Mesothelial cell of epicardium (in vitro differentiated cells): Measurements from ENCODE around the gene NXPH4. TPM values are rescaled to one million over a fixed set of nuclear protein-coding genes. Genes with fewer than 3 reads are reported as not detected.

Experiments
- DNase-seq, 2 experiments: peaks; one replicate each; pipeline ENCODE4 v3.0.0; 2021; ENCODE audit warnings: low spot score in 2 of 2; ENCODE audit not compliant: unreplicated experiment in 2 of 2
- H3K27ac Mint-ChIP-seq: 2 replicates; pipeline ENCODE4 v1.8.0; 2021; ENCODE audit warnings: mixed read lengths
- H3K27me3 Mint-ChIP-seq: 2 replicates; pipeline ENCODE4 v1.8.0; 2021; ENCODE audit warnings: low read depth, mixed read lengths
- H3K36me3 Mint-ChIP-seq: 2 replicates; pipeline ENCODE4 v1.8.0; 2021; ENCODE audit warnings: mixed read lengths
- H3K4me1 Mint-ChIP-seq: 2 replicates; pipeline ENCODE4 v1.8.0; 2021; ENCODE audit warnings: mixed read lengths
- H3K4me3 Mint-ChIP-seq: 2 replicates; pipeline ENCODE4 v1.8.0; 2021; ENCODE audit warnings: mild to moderate bottlenecking, moderate library complexity, mixed read lengths
- H3K9me3 Mint-ChIP-seq: 2 replicates; pipeline ENCODE4 v1.8.0; 2021; ENCODE audit warnings: mixed read lengths
- CTCF ChIP-seq: fragments of 200-600 bp; sonication (generic); IDR thresholded peaks from one replicate; pipeline ENCODE4 v1.5.0; 2021; ENCODE audit warnings: antibody characterized with exemption; ENCODE audit not compliant: unreplicated experiment
- total RNA-seq: library from RNA; stranded (reverse); gene quantifications from 3 replicates; pipeline ENCODE4 v1.2.1, GENCODE V29; 2021

Gene NXPH4
- 3.3 to 3.8 TPM (median 3.6 TPM) in 3 replicates for total RNA-seq

- no peak for DNase-seq
- H3K27me3 Mint-ChIP-seq = peaks cover 65% of the 10 kb centered on the region
- TF ChIP-seq CTCF = no peak
- H3K27ac Mint-ChIP-seq = peak within 1 kb of the TSS; percentile 75
- no peaks in the 10 kb centered on the region for H3K9me3 Mint-ChIP-seq
- H3K4me1 Mint-ChIP-seq = peaks cover 64% of the 10 kb centered on the region
- no peaks in the 10 kb centered on the region for H3K36me3 Mint-ChIP-seq
- peak within 1 kb of the TSS; percentile 81 for H3K4me3 Mint-ChIP-seq
Observed at GRCh38 chr12:57216014-57216911, at the start of gene NXPH4. Gene NXPH4, plus strand, starts transcription at chr12:57216794. Its CDS starts 176 bp downstream, at chr12:57216970.

DNA sequence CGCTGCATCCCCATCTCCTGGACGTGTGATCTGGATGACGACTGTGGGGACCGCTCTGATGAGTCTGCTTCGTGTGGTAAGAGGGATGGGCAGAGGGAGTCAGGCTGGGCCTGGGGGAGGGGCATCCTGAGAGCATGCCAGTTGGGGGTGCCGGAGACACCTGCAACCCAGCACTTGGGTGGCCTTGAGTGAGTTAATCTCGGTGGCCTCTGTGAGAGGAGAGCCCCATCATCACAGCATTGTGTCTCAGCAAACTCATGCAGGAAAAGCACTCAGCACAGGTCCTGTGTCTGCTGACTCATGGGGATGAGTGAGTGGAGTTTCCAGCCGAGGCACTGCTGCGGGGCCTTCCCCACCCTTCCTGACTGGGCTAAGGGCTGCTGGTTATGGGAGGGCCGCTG lies 49.6 kb upstream of the NXPH4 start:
- Mint-ChIP-seq H3K4me1 (peaks cover 5% of the 10 kb centered on the region), H3K27ac (no peak overlapping the region), H3K4me3 (no peak overlapping the region), H3K9me3 (no peaks in the 10 kb centered on the region), H3K36me3 (peaks cover 38% of the 10 kb centered on the region), H3K27me3 (no peaks in the 10 kb centered on the region)
- no peak for TF ChIP-seq CTCF
- no peak for DNase-seq

DNA sequence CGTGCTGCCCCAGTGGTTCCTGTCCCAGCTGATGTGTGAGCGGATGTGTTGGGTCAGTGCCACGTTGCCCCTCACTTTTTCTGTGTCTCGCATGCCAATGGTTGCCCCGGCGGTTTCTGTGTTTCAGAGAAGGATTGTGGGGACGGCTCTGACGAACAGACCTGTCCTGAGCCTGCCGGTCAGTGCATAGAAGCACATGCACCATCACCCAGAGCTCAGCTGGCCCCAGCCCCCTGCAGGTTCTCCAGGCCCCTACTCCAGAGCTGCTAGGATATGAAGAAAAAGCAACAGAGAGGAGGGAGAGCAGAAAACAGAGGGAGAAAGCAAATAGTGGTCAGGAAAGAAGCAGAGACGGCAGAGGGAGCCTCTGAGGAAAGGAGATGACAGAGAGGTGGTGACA lies 48.5 kb upstream of the NXPH4 start:
- H3K4me1 Mint-ChIP-seq = peaks cover 5% of the 10 kb centered on the region
- DNase-seq = no peak
- H3K36me3 Mint-ChIP-seq = peaks cover 35% of the 10 kb centered on the region
- no peak overlapping the region for H3K27ac Mint-ChIP-seq
- H3K4me3 Mint-ChIP-seq = no peak overlapping the region
- TF ChIP-seq CTCF = no peak
- H3K27me3 Mint-ChIP-seq = no peaks in the 10 kb centered on the region
- no peaks in the 10 kb centered on the region for H3K9me3 Mint-ChIP-seq

GRCh38 chr12:57169046-57169795 lies 47.4 kb upstream of the NXPH4 start:
- Mint-ChIP-seq H3K4me3 (no peak overlapping the region), H3K27me3 (no peaks in the 10 kb centered on the region), H3K36me3 (peaks cover 37% of the 10 kb centered on the region), H3K9me3 (no peaks in the 10 kb centered on the region), H3K27ac (no peak overlapping the region), H3K4me1 (peaks cover 5% of the 10 kb centered on the region)
- no peak for DNase-seq
- TF ChIP-seq CTCF = no peak

DNA sequence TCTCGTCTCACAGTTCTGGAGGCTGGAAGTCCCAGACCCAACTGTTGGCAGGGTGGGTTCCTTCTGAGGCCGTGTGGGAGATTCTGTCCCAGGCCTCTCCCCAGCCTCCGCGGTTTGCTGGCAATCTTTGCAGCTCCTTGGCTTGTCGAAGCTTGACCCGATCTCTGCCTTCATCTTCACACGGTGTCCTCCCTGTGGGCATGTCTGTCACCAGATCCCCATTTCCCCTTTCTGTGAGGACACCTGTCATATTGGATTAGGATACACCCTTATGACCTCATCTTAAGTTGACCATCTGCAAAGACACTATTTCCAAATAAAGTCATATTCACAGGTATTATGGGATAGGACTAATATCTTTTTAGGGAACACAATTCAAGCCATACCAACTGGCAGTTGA lies 46.6 kb upstream of the NXPH4 start:
- Mint-ChIP-seq H3K4me3 (no peak overlapping the region), H3K4me1 (peaks cover 5% of the 10 kb centered on the region), H3K9me3 (no peaks in the 10 kb centered on the region), H3K27ac (no peak overlapping the region), H3K36me3 (peaks cover 29% of the 10 kb centered on the region), H3K27me3 (no peaks in the 10 kb centered on the region)
- DNase-seq = no peak
- TF ChIP-seq CTCF = no peak
